ENCODE results near the gene TUBGCP5. TPM values are rescaled to one million over a fixed set of nuclear protein-coding genes. Genes with fewer than 3 reads are reported as not detected.

Gene TUBGCP5
- total and polyA plus RNA-seq, 2 donors (not counting 3 experiments of a cell fraction or from before 2014, with no cell fraction given), result 6.7 to 18.6 TPM

- FAIRE-seq (no peak), DNase-seq (ENCODE audit: low read depth, low spot score) (no peak)
- Histone ChIP-seq H3K9me3 (replicated peaks; ENCODE audit: control insufficient read depth, insufficient read depth, low read length) (no peaks in the 10 kb centered on the region), H3K4me2 (ENCODE audit: insufficient read depth, low read length) (no peak overlapping the region), H3K27ac (ENCODE audit: insufficient read depth, low read depth, low read length) (no peak overlapping the region), H3K4me3 (replicated peaks in 1 of 3; ENCODE audit: insufficient read depth in 1 of 3, low read depth in 1 of 3, low read length in 3 of 3) (no peak overlapping the region), H3K79me2 (ENCODE audit: control insufficient read depth, insufficient read depth, low read length) (peaks cover 65% of the 10 kb centered on the region), H3K9ac (replicated peaks; ENCODE audit: extremely low read depth, insufficient read depth, low read length) (no peak overlapping the region), H3K4me1 (ENCODE audit: control insufficient read depth, extremely low read depth, insufficient read depth, low read length) (peaks cover 21% of the 10 kb centered on the region), H3K36me3 (ENCODE audit: control insufficient read depth in 2 of 2, extremely low read depth in 1 of 2, insufficient read depth in 2 of 2, low read length in 2 of 2) (no peaks in the 10 kb centered on the region), H4K20me1 (replicated peaks; ENCODE audit: control insufficient read depth, extremely low read depth, insufficient read depth, low read length) (no peaks in the 10 kb centered on the region), H2AFZ (ENCODE audit: low read depth, low read length) (no peak overlapping the region), H3K9me1 (replicated peaks; ENCODE audit: control insufficient read depth, extremely low read depth, insufficient read depth, low read length) (no peaks in the 10 kb centered on the region), H3K27me3 (ENCODE audit: control insufficient read depth in 2 of 2, insufficient read depth in 2 of 2, low read length in 2 of 2) (no peaks in the 10 kb centered on the region)
- ChIA-PET POLR2A (no interaction called here), CTCF (interaction anchor here (0.8 to 2.3 kb wide), 3 partner anchors 12 to 29 kb away, joined by 3 to 5 read pairs (median 3); no protein-coding TSS in a partner anchor)
- intact Hi-C loops (cut with micrococcal nuclease) (no loop called here), dilution Hi-C loops (cut with MboI; ENCODE audit: extremely low pct_ligation_motif_present, low sequenced_read_pairs) (no loop called here)
- BruUV-seq (replicated peaks), result no TSS peak
- TF ChIP-seq POLR2A (IDR thresholded peaks at IDR 0.05; ENCODE audit: low read depth, low read length) (no peak), EZH2 (IDR thresholded peaks at IDR 0.05; ENCODE audit: borderline replicate concordance, low read depth, low read length, severe bottlenecking) (no peak), MYC (IDR thresholded peaks at IDR 0.05; ENCODE audit: low read depth, low read length) (no peak), GATA2 (IDR thresholded peaks at IDR 0.05; ENCODE audit: insufficient read depth, insufficient read length, low read depth, low read length) (no peak), POLR2AphosphoS5 (IDR thresholded peaks at IDR 0.05; ENCODE audit: insufficient read depth, low read depth, low read length) (no peak), CTCF (IDR thresholded peaks at IDR 0.05; ENCODE audit: extremely low read depth in 1 of 2, insufficient read depth in 1 of 2, low read depth in 1 of 2, low read length in 2 of 2) (no peak), FOS (IDR thresholded peaks at IDR 0.05; ENCODE audit: borderline replicate concordance, insufficient read depth, low read length) (no peak), MAX (IDR thresholded peaks at IDR 0.05; ENCODE audit: insufficient read depth, insufficient read length) (no peak)
Observed at GRCh38 chr15:22950256-22950990, 88.9 kb downstream of the TUBGCP5 start.

Other genes starting within 250 kb of the TUBGCP5 start
- gene NIPA2, start 200.9 kb downstream of the TUBGCP5 start, total RNA-seq, result 72.9 and 75.7 TPM in 2 replicates
- gene NIPA2, start 200.9 kb downstream of the TUBGCP5 start, polyA plus RNA-seq, result 37.9 and 55.2 TPM in 2 replicates
- gene CYFIP1, start 59.2 kb downstream of the TUBGCP5 start, total RNA-seq, result 135 and 158 TPM in 2 replicates
- gene CYFIP1, start 59.2 kb downstream of the TUBGCP5 start, polyA plus RNA-seq, result 67.4 and 81.4 TPM in 2 replicates
- gene GOLGA6L1, start 97.3 kb upstream of the TUBGCP5 start, total RNA-seq, result not detected in 2 replicates
- gene GOLGA6L1, start 97.3 kb upstream of the TUBGCP5 start, polyA plus RNA-seq, result not detected in 2 replicates